Measurements from ENCODE around the gene C10orf95.
"Not testable (repeated sequence)": the region's sequence is repeated elsewhere in the genome, so short reads cannot be mapped to it uniquely, and the experiment has no call there.

Gene C10orf95

DNA sequence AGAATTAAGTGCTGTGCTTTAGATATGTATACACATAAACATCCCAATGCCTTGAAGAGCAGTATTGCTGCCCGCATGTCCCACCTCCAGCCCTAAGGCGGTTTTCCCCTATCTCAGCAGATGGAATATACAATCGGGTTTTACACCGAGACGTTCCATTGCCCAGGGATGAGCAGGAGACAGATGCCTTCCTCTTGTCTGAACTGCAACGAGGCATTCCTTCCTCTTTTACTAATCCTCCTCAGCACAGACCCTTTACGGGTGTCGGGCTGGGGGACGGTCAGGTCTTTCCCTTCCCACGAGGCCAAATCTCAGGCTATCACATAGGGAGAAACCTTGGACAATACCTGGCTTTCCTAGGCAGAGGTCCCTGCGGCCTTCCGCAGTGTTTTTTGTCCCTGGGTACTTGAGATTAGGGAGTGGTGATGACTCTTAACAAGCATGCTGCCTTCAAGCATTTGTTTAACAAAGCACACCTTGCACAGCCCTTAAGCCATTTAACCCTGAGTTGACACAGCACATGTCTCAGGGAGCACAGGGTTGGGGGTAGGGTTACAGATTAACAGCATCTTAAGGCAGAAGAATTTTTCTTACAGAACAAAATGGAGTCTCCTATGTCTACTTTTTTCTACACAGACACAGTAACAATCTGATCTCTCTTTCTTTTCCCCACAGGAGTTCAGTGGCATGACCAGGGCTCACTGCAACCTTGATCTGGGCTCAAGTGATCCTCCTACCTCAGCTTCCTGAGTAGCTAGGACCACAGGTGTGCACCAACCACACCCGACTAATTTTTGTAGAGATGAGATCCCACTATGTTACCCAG, 3.5 kb upstream of the C10orf95 start:
- Histone ChIP-seq H4K8ac (ENCODE audit: low read length) (peak overlapping the region; percentile 64), H4K91ac (ENCODE audit: low read length) (peak overlapping the region; percentile 34), H3K18ac (ENCODE audit: low read depth in 1 of 2, low read length in 2 of 2) (peak overlapping the region; percentile 19 to 31), H3K4me1 (ENCODE audit: control insufficient read depth, insufficient read depth, low read depth, low read length) (peaks cover 27% of the 10 kb centered on the region), H2BK12ac (ENCODE audit: low read length in 2 of 2) (peak overlapping the region in 1 of 2 experiments; percentile 90), H3K4ac (ENCODE audit: low read depth in 1 of 2, low read length in 2 of 2) (peak overlapping the region in 1 of 2 experiments; percentile 59), H3K79me1 (replicated peaks; ENCODE audit: low read length, poor library complexity, severe bottlenecking) (peaks cover 10% of the 10 kb centered on the region)
- not testable (repeated sequence) for H3K27me3 ChIP-seq (ENCODE audit: control insufficient read depth in 1 of 2, insufficient read depth in 1 of 2, low read length in 2 of 2); H3K14ac ChIP-seq (ENCODE audit: low read length in 2 of 2); H2AFZ ChIP-seq (ENCODE audit: low read depth, low read length); H3K9ac ChIP-seq (ENCODE audit: low read length); H2BK120ac ChIP-seq (ENCODE audit: low read depth, low read length); H3K9me3 ChIP-seq (ENCODE audit: control insufficient read depth, low read length); H3K4me3 ChIP-seq (ENCODE audit: insufficient read depth in 1 of 2, low read depth in 1 of 2, low read length in 2 of 2); H3K27ac ChIP-seq (ENCODE audit: low read length, poor library complexity, severe bottlenecking); H2AK5ac ChIP-seq (ENCODE audit: low read length, severe bottlenecking); DNase-seq; H3K36me3 ChIP-seq (ENCODE audit: control insufficient read depth in 1 of 2, insufficient read depth in 2 of 2, low read depth in 1 of 2, low read length in 2 of 2); H3K23ac ChIP-seq (ENCODE audit: low read length in 2 of 2); H2BK5ac ChIP-seq (ENCODE audit: low read depth, low read length, poor library complexity, severe bottlenecking); H2BK15ac ChIP-seq (ENCODE audit: low read depth, poor library complexity, severe bottlenecking); H3K4me2 ChIP-seq (ENCODE audit: low read length, poor library complexity, severe bottlenecking)
- WGBS, result 73% methylated on average over 11 of the region's 13 CpGs

DNA sequence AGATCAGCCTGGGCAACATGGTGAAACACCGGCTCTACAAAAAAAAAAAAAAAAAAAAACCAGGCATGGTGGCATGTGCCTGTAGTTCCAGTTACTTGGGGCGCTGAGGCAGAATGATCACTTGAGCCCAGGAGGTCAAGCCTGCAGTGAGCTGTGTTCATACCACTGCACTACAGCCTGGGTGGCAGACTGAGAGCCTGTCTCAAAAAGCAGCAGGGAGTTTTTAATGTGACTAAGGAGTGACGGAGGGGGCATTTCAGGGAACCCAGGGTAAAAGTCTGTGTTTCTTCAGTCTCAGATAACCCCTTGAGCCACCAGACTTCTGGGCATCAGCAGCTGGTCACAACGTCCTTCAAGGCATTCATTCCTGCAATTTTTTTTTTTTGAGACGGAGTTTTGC, 2.2 kb upstream of the C10orf95 start:
- Histone ChIP-seq H3K23ac (ENCODE audit: low read length in 2 of 2) (no peak overlapping the region), H2BK120ac (ENCODE audit: low read depth, low read length) (no peak overlapping the region), H3K9me3 (ENCODE audit: control insufficient read depth, low read length) (no peaks in the 10 kb centered on the region), H2AK5ac (ENCODE audit: low read length, severe bottlenecking) (peak overlapping the region; percentile 59), H3K14ac (ENCODE audit: low read length in 2 of 2) (no peak overlapping the region), H3K4me1 (ENCODE audit: control insufficient read depth, insufficient read depth, low read depth, low read length) (peaks cover 32% of the 10 kb centered on the region), H4K8ac (ENCODE audit: low read length) (no peak overlapping the region), H3K36me3 (ENCODE audit: control insufficient read depth in 1 of 2, insufficient read depth in 2 of 2, low read depth in 1 of 2, low read length in 2 of 2) (peaks cover 0 to 7% of the 10 kb centered on the region in 2 experiments), H3K4ac (ENCODE audit: low read depth in 1 of 2, low read length in 2 of 2) (no peak overlapping the region), H3K27me3 (ENCODE audit: control insufficient read depth in 1 of 2, insufficient read depth in 1 of 2, low read length in 2 of 2) (no peaks in the 10 kb centered on the region), H3K4me2 (ENCODE audit: low read length, poor library complexity, severe bottlenecking) (no peak overlapping the region), H2BK15ac (ENCODE audit: low read depth, poor library complexity, severe bottlenecking) (no peak overlapping the region), H2BK12ac (ENCODE audit: low read length in 2 of 2) (peak overlapping the region in 1 of 2 experiments; percentile 76), H2AFZ (ENCODE audit: low read depth, low read length) (no peak overlapping the region), H2BK5ac (ENCODE audit: low read depth, low read length, poor library complexity, severe bottlenecking) (no peak overlapping the region), H3K18ac (ENCODE audit: low read depth in 1 of 2, low read length in 2 of 2) (peak overlapping the region in 1 of 2 experiments; percentile 49), H3K79me1 (replicated peaks; ENCODE audit: low read length, poor library complexity, severe bottlenecking) (peaks cover 10% of the 10 kb centered on the region), H3K9ac (ENCODE audit: low read length) (peak overlapping the region; percentile 14), H4K91ac (ENCODE audit: low read length) (no peak overlapping the region), H3K4me3 (ENCODE audit: insufficient read depth in 1 of 2, low read depth in 1 of 2, low read length in 2 of 2) (no peak overlapping the region), H3K27ac (ENCODE audit: low read length, poor library complexity, severe bottlenecking) (no peak overlapping the region)
- DNase-seq, result peak; percentile 63
- 71% methylated on average over 5 of the region's 5 CpGs for WGBS

DNA sequence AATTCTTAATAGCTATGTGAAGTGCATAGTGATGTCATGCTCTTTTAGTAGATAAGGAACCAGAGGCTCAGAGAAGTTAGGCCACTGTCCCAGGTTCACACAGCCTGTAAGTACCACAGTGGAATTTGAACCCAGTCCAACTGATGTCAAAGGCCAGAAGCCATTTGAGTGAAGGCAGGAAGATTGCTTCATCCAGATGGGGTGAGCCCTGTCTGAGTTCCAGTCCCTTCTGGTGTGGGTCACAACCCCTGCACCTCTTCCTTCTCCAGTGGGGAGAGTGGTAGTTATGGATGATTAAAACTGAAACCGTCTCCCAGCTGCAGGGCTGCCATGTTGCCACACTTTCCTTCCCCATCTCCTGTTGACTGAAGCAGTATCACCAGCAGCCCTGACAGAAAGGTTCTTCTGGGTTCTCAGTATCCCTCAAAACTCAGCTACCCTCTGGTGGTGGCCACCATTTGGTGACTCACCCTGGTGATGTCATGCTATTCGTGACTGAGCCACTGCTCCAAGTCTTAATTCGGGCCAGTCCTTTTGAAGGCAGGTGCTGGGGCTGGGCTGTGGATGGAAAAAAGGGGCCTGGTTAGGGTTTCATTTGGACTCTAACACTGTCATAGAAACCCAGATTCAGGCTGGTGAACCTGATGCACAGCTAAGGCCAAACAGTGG, 1.5 kb upstream of the C10orf95 start:
- peak overlapping the region; percentile 14 for H3K9ac ChIP-seq (ENCODE audit: low read length)
- H3K36me3 ChIP-seq (ENCODE audit: control insufficient read depth in 1 of 2, insufficient read depth in 2 of 2, low read depth in 1 of 2, low read length in 2 of 2), result peaks cover 0 to 7% of the 10 kb centered on the region in 2 experiments
- H3K79me1 ChIP-seq (replicated peaks; ENCODE audit: low read length, poor library complexity, severe bottlenecking), result peaks cover 10% of the 10 kb centered on the region
- no peak overlapping the region for H2BK15ac ChIP-seq (ENCODE audit: low read depth, poor library complexity, severe bottlenecking)
- H3K14ac ChIP-seq (ENCODE audit: low read length in 2 of 2), result peak overlapping the region in 1 of 2 experiments; percentile 64
- no peak overlapping the region for H3K27ac ChIP-seq (ENCODE audit: low read length, poor library complexity, severe bottlenecking)
- no peak overlapping the region for H2BK120ac ChIP-seq (ENCODE audit: low read depth, low read length)
- DNase-seq, result peak; percentile 92
- H2BK5ac ChIP-seq (ENCODE audit: low read depth, low read length, poor library complexity, severe bottlenecking), result no peak overlapping the region
- H3K9me3 ChIP-seq (ENCODE audit: control insufficient read depth, low read length), result no peaks in the 10 kb centered on the region
- H4K8ac ChIP-seq (ENCODE audit: low read length), result no peak overlapping the region
- 12% methylated on average over 2 of the region's 3 CpGs for WGBS
- H3K4ac ChIP-seq (ENCODE audit: low read depth in 1 of 2, low read length in 2 of 2), result no peak overlapping the region
- no peak overlapping the region for H2AK5ac ChIP-seq (ENCODE audit: low read length, severe bottlenecking)
- no peak overlapping the region for H2AFZ ChIP-seq (ENCODE audit: low read depth, low read length)
- H3K27me3 ChIP-seq (ENCODE audit: control insufficient read depth in 1 of 2, insufficient read depth in 1 of 2, low read length in 2 of 2), result no peaks in the 10 kb centered on the region
- no peak overlapping the region for H3K4me3 ChIP-seq (ENCODE audit: insufficient read depth in 1 of 2, low read depth in 1 of 2, low read length in 2 of 2)
- no peak overlapping the region for H3K23ac ChIP-seq (ENCODE audit: low read length in 2 of 2)
- no peak overlapping the region for H3K4me2 ChIP-seq (ENCODE audit: low read length, poor library complexity, severe bottlenecking)
- H3K18ac ChIP-seq (ENCODE audit: low read depth in 1 of 2, low read length in 2 of 2), result peak overlapping the region in 1 of 2 experiments; percentile 55
- H2BK12ac ChIP-seq (ENCODE audit: low read length in 2 of 2), result peak overlapping the region; percentile 33 to 69
- H3K4me1 ChIP-seq (ENCODE audit: control insufficient read depth, insufficient read depth, low read depth, low read length), result peaks cover 32% of the 10 kb centered on the region
- H4K91ac ChIP-seq (ENCODE audit: low read length), result no peak overlapping the region
